GM19324 (cell line): ENCODE results near the gene HNMT.
"Not testable (repeated sequence)": the region's sequence is repeated elsewhere in the genome, so short reads cannot be mapped to it uniquely, and the experiment has no call there.

Source experiments
- ATAC-seq: cut with Tn5 transposase; IDR thresholded peaks from one replicate; pipeline ENCODE4 v1.9.1; 2021; ENCODE audit warnings: mild to moderate bottlenecking, moderate library complexity; ENCODE audit not compliant: unreplicated experiment, low FRiP score

Gene HNMT

DNA sequence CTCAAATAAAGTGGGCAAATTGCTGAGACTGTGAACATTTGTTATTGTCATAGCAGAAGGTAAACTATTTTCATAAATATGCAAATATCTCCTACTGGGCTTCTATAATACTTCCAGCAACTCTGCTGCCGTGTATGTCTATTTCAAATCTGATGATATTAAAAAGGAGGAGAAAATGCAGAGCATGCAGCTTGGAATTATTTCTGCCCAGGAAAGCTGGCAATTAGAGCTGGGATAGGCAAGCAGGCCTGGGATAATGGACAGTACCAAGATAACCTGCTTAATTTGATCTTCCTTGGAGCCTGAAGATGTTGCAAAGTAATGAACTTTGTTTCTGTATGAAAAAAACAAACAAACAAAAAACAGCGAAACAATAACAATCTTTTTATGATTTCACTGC lies 72.8 kb downstream of the HNMT start:
- no peak for ATAC-seq

DNA sequence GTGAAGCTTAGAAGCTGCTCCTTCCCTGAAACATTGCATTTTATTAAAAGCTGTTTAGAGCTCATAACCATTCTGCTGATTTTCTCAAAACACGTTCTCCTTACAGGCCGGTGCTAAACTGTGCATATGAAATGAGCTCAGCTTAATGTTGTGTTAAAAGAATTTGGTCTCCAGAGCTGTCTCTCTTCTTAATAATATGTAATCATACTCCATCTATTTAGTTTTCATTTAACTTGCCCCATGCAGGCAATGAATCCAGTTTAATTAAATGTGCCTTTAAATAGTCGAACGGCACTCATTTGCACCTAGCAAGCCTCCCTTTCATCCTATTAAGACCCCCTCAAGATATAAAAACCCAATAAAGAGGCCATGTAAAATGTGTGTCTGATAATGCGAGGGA lies 76.3 kb downstream of the HNMT start:
- ATAC-seq = no peak

DNA sequence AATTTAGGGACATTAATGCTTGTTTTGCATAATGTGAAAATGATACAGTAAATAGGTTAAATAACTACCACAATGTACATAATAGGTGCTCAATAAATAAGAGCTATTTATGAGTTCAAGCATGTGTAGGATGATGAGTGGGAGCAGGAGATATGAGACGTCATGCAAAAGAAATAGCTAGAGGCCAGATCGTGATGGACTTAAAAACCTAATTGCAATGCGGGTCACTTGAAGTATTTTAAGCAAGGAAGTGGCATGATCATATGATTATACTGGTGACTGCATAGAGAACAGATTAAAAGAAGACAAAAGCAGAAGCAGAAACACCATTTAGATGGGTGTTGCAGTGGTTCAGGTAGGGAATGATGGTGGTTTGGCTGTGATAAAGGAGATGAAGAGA lies 78.0 kb downstream of the HNMT start:
- no peak for ATAC-seq

DNA sequence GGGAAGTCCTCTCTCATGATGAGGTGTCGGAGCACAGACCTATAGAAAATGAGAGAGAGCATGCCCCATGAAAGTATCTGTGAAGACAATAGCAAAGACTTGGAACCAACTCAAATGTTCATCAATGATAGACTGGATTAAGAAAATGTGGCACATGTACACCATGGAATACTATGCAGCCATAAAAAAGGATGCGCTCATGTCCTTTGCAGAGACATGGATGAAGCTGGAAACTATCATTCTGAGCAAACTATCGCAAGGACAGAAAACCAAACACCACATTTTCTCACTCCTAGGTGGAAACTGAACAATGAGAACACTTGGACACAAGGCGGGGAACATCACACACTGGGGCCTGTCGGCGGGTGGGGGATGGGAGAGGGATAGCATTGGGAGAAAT lies 79.3 kb downstream of the HNMT start:
- ATAC-seq = not testable (repeated sequence)

DNA sequence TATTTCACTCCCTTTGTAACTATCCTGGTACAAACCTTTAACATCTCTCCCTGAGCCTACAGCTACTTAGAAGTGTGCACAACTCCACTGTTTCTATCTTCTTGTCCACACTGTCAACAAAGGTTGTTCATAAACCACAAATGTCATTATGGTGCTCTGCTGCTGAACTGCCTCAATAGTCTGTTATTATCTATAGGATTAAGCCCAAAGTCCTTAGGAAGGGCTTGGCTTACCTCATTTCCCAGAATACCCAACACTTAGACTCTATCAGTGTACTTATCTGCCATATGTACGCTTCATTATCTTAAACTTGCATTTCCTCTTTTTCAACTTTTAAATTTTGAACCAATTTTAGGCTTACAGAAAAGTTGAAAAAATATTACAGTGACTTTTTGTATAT lies 94.2 kb downstream of the HNMT start:
- no peak for ATAC-seq

DNA sequence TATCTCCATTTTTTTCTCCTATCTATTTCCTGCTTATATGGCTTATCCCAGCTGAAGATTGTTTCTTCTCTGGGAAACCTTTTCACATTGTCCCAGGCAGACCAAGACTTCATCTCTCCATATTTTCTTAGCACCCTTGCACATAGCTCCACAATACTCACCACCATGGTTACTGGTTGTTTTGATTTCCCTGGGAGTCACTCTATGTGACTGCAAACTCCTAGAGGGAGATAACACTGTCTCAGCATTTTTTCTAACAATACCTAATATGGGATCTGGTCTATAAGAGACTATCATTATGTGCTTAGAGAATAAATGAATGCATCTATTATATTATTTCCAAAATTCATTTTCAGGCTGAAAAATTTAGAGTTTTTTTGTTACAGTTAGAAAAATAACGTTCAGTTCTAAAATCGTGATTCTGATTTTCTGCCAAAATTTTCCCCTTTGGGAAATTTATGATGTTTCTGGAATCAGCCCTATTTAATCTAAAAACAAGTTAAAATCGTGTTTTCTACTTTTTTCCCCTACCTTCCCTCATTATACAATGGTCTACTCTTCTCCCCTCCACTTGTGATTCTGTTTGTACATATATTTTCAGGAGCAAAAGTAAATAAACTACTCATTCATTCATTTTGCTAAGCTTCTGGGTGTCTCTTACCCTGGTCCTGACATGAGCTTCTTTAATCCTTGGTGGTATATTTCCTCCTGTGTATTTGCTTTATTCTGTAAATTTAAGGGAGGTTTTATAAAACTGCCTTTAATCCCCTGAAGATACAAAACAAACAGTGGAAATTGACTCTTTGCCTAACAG lies 95.4 kb downstream of the HNMT start:
- no peak for ATAC-seq

DNA sequence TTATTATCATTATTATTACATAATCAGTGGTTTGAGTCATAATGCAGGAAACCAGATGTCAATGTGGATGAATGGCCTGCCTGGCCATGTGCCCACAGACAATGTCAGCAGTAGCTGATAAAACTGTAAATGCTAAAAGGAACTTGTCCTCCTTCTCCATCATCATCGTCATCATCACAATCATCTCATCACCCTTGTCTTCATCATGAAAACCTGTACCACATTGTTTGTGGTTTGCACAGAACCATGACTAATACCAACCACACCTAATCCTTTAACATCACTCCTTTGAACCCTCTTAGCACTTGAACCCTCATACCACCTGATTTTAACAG lies 96.0 kb downstream of the HNMT start:
- no peak for ATAC-seq

DNA sequence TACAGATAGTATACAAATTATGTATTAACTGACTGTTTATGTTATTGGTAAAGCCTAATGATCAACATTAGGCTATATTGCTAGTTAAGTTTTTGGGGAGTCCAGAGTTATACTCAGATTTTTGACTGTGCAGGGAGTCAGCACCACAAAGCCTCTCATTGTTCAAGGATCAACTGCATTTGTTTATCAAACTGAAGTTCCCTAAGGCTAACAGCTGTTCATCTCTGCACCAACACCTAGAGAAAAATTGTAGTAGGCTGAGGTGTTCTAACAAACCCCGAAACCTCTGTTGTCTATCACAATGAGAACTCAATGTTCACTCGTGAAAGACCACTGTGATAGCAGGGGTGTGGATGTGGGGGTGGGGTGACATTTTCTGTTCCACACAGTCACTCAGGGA lies 97.7 kb downstream of the HNMT start:
- ATAC-seq = no peak

DNA sequence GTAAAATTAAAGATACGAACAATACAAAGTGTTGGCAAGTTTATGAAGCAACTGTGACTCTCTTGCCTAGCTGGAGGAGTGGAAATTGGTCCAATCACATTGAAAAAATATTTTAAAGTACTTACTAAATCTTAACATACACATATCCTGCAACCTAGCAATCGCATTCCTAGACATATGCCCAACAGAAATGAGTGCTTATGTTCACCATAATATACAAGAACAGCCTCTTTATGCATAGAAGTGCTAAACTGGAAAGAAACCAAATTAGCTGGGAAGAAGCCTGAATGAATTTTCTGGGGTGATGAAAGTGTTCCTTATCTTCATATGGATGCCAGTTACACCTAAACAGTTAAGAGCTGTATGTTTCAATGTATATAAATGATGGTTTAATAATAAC lies 98.9 kb downstream of the HNMT start:
- ATAC-seq = no peak
